Natural killer cell (primary cell): Measurements from ENCODE around the gene KRT71. TPM values are rescaled to one million over a fixed set of nuclear protein-coding genes. Genes with fewer than 3 reads are reported as not detected.
"Not testable (repeated sequence)": the region's sequence is repeated elsewhere in the genome, so short reads cannot be mapped to it uniquely, and the experiment has no call there.

Experiments
- ATAC-seq, 3 donors: fragments of 150-1000 bp in 2 of 3; fragments of 200-7000 bp in 1 of 3; cut with Tn5 transposase; 1 replicate in 1 of 3; 2 replicates in 2 of 3; pipeline ENCODE4 v1.10.0; 2021; ENCODE audit warnings: mild to moderate bottlenecking in 2 of 3, moderate library complexity in 2 of 3
- DNase-seq, 2 donors: peaks; one replicate each; pipeline versions ENCODE4 v3.0.0 to v3.0.0-alpha.2; 2013 to 2021; ENCODE audit warnings: mixed read lengths in 1 of 2
- H3K27ac ChIP-seq: one replicate; pipeline ENCODE4 v1.5.1; 2013; ENCODE audit warnings: mild to moderate bottlenecking, low read length
- H3K27me3 ChIP-seq: one replicate; pipeline ENCODE4 v1.6.1; 2013; ENCODE audit warnings: low read length; ENCODE audit not compliant: control insufficient read depth, insufficient read depth
- H3K36me3 ChIP-seq: one replicate; pipeline ENCODE4 v1.6.1; 2013; ENCODE audit warnings: low read length; ENCODE audit not compliant: control insufficient read depth, insufficient read depth
- H3K4me1 ChIP-seq: one replicate; pipeline ENCODE4 v1.6.1; 2013; ENCODE audit warnings: low read length; ENCODE audit not compliant: control insufficient read depth, insufficient read depth
- H3K4me3 ChIP-seq: one replicate; pipeline ENCODE4 v1.5.1; 2013; ENCODE audit warnings: low read length
- H3K9me3 ChIP-seq: one replicate; pipeline ENCODE4 v1.6.1; 2013; ENCODE audit warnings: low read length; ENCODE audit not compliant: control insufficient read depth, insufficient read depth
- H3K27ac Mint-ChIP-seq, 2 donors: one replicate each; pipeline ENCODE4 v1.8.0; 2022; ENCODE audit warnings: mild to moderate bottlenecking in 2 of 2, mixed read lengths in 2 of 2, moderate library complexity in 1 of 2
- H3K27me3 Mint-ChIP-seq, 2 donors: one replicate each; pipeline ENCODE4 v1.8.0; 2022; ENCODE audit warnings: low read depth in 2 of 2, mixed read lengths in 2 of 2
- H3K36me3 Mint-ChIP-seq: one replicate; pipeline ENCODE4 v1.8.0; 2022; ENCODE audit warnings: mixed read lengths
- H3K4me1 Mint-ChIP-seq, 2 donors: one replicate each; pipeline ENCODE4 v1.8.0; 2022; ENCODE audit warnings: mixed read lengths in 2 of 2
- H3K4me3 Mint-ChIP-seq: one replicate; pipeline ENCODE4 v1.8.0; 2022; ENCODE audit warnings: mild to moderate bottlenecking, moderate library complexity, mixed read lengths
- H3K9me3 Mint-ChIP-seq, 2 donors: one replicate each; pipeline ENCODE4 v1.8.0; 2022; ENCODE audit warnings: mixed read lengths in 2 of 2
- CTCF ChIP-seq: fragments of 200-600 bp; IDR thresholded peaks from one replicate; pipeline ENCODE4 v1.8.0; 2022; ENCODE audit warnings: antibody characterized with exemption
- WGBS: methylation state at CpG from one replicate; pipeline ENCODE4 v1.1.7; 2013; ENCODE audit warnings: missing lambda C conversion rate; ENCODE audit not compliant: insufficient coverage; 5-methylcytosine and 5-hydroxymethylcytosine counted together
- intact Hi-C: fragments of 100-400 bp; cut with micrococcal nuclease; formaldehyde crosslinking; loops from one replicate; pipeline ENCODE4 v1.14.2; 2022
- total RNA-seq, 4 donors: library from RNA; stranded (reverse); fragments of 120-200 nt in 1 of 4; gene quantifications; one replicate each; pipeline versions ENCODE4 v1.2.3 to v1.2.4, GENCODE V29; 2013 to 2022

KRT71 gene
- total RNA-seq, 3 donors from 2014 or later (not counting 1 experiment from before 2014, with no cell fraction given): not detected

- Mint-ChIP-seq H3K36me3 (no peaks in the 10 kb centered on the region), H3K9me3 (no peaks in the 10 kb centered on the region), H3K27ac (no peak overlapping the region), H3K27me3 (peaks cover 0 to 28% of the 10 kb centered on the region in 2 donors), H3K4me1 (peaks cover 11 to 12% of the 10 kb centered on the region in 2 donors), H3K4me3 (no peak overlapping the region)
- Histone ChIP-seq H3K4me3 (no peak overlapping the region), H3K36me3 (no peaks in the 10 kb centered on the region), H3K27me3 (peaks cover 10% of the 10 kb centered on the region), H3K4me1 (no peaks in the 10 kb centered on the region), H3K27ac (no peak overlapping the region), H3K9me3 (no peaks in the 10 kb centered on the region)
- no peak for TF ChIP-seq CTCF
- intact Hi-C loops: no loop called here
- DNase-seq (no peak), ATAC-seq (no peak)
- WGBS: 92% methylated on average over 12 of the region's 12 CpGs
Observed at GRCh38 chr12:52600475-52600874, 47.5 kb upstream of the KRT71 start.

- DNase-seq (no peak), ATAC-seq (no peak)
- Mint-ChIP-seq H3K36me3 (no peaks in the 10 kb centered on the region), H3K27ac (no peak overlapping the region), H3K4me1 (peaks cover 11% of the 10 kb centered on the region in 2 donors), H3K4me3 (no peak overlapping the region), H3K27me3 (peaks cover 0 to 28% of the 10 kb centered on the region in 2 donors), H3K9me3 (no peaks in the 10 kb centered on the region)
- no peak overlapping the region for H3K4me3 ChIP-seq
- H3K9me3 ChIP-seq: no peaks in the 10 kb centered on the region
- WGBS: 61% methylated on average over 1 of the region's 2 CpGs
- H3K27ac ChIP-seq: no peak overlapping the region
- H3K4me1 ChIP-seq: no peaks in the 10 kb centered on the region
- intact Hi-C loops: no loop called here
- TF ChIP-seq CTCF: no peak
- H3K36me3 ChIP-seq: no peaks in the 10 kb centered on the region
- H3K27me3 ChIP-seq: peaks cover 10% of the 10 kb centered on the region
Observed at GRCh38 chr12:52600071-52600470, 47.1 kb upstream of the KRT71 start.

- Histone ChIP-seq H3K27me3 (peaks cover 10% of the 10 kb centered on the region), H3K9me3 (no peaks in the 10 kb centered on the region), H3K36me3 (no peaks in the 10 kb centered on the region), H3K4me3 (no peak overlapping the region), H3K27ac (no peak overlapping the region), H3K4me1 (no peaks in the 10 kb centered on the region)
- ATAC-seq: no peak
- intact Hi-C loops: no loop called here
- H3K27me3 Mint-ChIP-seq: peaks cover 0 to 28% of the 10 kb centered on the region in 2 donors
- peaks cover 4 to 11% of the 10 kb centered on the region in 2 donors for H3K4me1 Mint-ChIP-seq
- WGBS: 91% methylated on average over 5 of the region's 5 CpGs
- no peaks in the 10 kb centered on the region for H3K9me3 Mint-ChIP-seq
- no peak overlapping the region for H3K27ac Mint-ChIP-seq
- no peak for DNase-seq
- no peaks in the 10 kb centered on the region for H3K36me3 Mint-ChIP-seq
- no peak for TF ChIP-seq CTCF
- H3K4me3 Mint-ChIP-seq: no peak overlapping the region
Observed at GRCh38 chr12:52598966-52599365, 46.0 kb upstream of the KRT71 start.

- intact Hi-C loops: not testable (repeated sequence)
- 99% methylated on average over 4 of the region's 4 CpGs for WGBS
Observed at GRCh38 chr12:52594237-52594636, 41.3 kb upstream of the KRT71 start.

More at GRCh38 chr12:52594237-52594636, 41.3 kb upstream of the KRT71 start:
- H3K36me3 ChIP-seq, H3K4me3 Mint-ChIP-seq, ATAC-seq, H3K36me3 Mint-ChIP-seq, H3K4me1 ChIP-seq, H3K27ac Mint-ChIP-seq, DNase-seq, H3K27ac ChIP-seq, H3K27me3 ChIP-seq, H3K9me3 ChIP-seq, H3K4me3 ChIP-seq, H3K9me3 Mint-ChIP-seq, H3K27me3 Mint-ChIP-seq: not testable (repeated sequence)
- peaks cover 4 to 24% of the 10 kb centered on the region in 2 donors for H3K4me1 Mint-ChIP-seq
